ENCODE results near the gene CCDC33.

CCDC33 gene

DNA sequence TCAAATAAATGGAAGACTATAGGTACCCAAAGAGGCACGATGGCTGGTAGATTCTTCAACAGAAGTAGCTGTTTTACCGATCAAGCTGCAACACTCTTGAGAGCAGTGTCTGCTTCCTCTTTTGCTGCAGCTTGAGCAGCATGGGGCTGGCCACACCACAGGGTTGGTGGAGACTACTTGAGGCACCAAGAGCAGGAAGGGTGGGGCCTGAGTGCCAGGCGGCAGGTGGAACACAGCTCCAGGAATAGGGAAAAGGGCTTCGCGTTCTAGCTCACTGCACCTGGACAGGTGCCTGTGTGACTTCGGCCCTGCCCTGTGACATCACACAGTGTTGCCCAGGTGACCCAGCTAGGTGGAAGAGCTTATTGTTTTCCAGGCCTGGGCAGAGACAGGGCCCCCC lies at the start of gene CCDC33:
TSS of gene CCDC33 (plus strand) at position 365 of the 400 bp plus-strand sequence. CDS start 394 bp downstream, outside the sequence.
- no peak for DNase-seq

DNA sequence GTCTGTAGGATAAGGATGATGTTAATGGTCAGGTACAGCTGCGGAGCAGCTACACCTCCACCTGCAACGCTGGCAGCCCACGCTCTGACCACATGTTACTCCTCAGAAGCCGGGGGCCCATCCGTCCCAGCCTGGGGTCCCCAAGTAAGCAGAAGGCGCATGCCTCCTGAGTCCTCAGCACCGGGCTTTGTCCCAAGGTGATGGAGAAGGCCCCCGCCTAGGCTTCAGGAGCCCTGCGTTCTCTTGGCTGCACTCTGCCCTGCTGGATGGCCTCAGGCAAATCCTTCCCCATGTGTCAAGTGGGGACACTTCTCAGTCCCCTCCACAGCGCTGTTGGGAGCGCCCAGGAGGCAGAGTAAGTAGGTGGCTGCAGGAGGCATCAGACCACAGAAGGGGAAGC lies 47.9 kb upstream of the CCDC33 start:
- no peak for DNase-seq

DNA sequence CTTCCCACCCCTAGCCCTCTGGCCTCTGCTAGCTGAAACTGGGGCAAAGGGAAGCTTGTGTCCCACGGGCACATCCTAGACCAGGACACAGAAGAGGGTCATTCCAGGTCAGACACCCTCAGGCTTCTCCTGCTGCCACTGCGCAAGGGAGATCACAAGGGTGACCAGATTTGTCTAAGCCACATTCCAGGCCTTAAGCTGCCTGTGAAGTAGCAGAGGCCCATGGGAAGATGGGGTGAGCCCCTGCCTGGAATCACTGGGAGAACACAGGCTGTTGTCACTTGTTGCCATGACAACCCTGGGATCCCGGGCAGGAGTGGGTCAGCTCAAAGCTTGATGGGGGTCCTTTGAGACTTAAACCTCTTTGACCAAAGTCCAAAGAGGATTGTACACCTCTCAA lies 44.3 kb upstream of the CCDC33 start:
- DNase-seq: no peak

DNA sequence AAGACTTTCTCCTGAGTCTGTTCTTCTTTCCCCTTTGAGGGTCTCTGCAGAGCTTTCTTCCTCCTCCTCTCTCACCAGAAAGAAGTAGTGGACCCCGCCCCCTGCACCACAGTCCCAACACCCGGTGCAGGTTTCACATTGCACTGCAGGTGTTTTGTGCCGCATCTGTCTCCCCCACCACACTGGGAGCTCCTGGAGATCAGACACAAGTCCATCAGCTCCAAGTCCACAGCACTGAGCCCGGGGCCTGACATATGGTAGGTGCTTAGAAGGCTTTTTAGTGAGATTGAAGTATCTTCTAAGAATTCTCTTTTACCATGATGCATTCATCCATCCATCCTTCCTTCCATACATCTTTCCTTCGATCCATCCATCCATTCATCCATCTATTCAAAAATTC lies 43.4 kb upstream of the CCDC33 start:
- DNase-seq: no peak

DNA sequence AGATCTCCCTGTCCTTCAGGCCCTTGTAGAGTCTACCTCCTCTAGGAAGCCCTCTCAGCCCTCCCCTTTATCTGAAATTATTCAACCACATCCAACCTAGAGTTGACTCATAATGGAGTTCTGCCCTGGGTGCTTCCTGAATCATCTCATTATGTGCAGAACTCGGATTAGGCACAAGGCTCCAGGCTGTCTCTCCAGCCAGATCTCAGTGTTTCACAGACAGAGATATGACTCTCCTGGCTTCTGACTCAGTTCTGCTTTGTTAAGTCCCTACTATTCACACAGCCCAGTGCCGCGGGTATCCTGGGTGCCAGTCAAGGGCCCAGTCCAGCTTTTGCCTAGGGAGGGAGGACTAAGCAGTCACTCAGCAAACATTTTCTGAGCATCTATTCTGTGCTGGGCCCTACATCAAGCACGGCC lies 42.8 kb upstream of the CCDC33 start:
- DNase-seq: no peak

DNA sequence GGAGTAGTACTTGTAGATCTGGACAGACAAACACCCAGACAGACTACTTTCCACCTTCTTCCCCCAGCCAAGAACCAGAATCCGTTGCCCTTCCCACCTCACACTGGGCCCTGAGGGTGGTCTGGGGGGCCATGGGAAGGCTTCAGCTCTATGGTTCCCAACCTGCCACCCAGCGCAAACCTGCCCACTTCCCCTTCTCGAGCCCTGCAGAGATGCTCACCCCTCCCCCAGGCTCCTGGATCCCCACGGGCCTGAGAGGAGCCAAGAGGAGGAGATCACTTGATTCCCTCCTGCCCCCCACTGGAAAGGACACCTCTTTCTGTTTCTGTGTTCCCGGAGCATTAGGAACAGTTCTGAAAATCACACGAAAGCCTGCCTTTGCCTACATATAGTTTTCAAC lies 42.2 kb upstream of the CCDC33 start:
- no peak for DNase-seq

DNA sequence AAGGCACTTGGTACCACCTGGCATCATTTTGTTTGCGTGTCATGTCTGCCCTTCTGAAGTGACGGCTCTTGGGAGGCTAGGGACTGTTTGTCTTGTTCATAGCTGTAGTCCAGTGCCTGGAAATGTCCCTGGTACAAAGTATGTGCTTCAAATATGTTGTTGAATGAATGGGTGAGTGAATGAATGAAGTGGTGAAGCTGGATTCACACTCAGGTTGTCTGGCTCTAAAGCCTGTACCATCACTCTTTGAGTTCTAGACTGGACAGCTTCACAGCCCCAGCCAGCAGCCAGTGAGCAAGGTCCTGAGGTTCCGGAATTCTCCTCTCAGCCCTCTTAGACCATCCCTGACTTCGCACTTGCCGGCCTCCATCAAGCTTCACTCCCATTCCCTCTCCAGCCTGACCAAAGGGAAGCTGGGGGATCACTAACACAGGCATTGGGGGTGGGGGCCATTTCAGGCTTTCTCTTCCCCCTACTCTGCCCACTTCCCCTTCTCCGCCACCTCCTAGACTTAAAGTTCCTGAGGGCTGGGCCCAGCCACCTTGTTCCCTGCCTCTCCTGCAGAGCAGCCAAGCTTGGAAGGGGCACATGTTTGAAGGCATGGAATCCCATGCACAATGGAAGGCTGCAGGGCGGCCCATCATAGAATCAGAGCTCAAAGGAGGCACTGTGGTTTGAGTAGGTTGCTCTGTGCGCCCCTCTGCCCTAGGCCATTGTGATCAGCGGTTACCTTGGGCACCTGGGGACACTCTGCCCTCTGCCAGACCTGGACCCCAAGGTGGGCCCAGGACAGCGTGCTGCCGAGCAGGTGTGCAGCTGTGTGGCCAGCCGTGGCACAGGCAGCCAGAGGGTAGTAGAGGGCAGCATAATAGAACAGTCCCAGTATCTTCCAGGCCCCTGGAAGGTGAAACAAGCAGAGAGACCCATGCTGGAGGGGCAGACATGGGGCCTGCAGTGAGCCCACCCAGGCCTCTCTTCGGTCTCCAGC lies 41.3 kb upstream of the CCDC33 start:
- DNase-seq: no peak

DNA sequence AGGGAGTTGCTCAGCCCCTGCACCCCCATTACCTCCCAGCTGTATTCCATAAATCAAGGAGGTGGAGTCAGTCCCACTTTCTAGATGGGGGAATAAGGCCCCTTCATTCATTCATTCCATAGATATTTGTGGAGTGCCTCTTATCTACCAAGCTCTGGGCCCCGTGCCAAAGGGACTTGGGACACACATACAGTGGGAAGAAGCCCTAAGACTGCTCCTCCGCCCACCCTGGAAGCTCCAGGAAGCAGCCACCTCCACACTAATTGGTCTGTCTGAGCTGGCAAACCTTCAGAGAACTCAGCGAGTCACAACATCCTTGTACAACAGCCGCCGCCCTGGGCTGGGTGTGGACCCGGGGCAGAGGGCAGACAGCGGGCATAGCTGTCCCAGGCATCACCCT lies 40.0 kb upstream of the CCDC33 start:
- no peak for DNase-seq

DNA sequence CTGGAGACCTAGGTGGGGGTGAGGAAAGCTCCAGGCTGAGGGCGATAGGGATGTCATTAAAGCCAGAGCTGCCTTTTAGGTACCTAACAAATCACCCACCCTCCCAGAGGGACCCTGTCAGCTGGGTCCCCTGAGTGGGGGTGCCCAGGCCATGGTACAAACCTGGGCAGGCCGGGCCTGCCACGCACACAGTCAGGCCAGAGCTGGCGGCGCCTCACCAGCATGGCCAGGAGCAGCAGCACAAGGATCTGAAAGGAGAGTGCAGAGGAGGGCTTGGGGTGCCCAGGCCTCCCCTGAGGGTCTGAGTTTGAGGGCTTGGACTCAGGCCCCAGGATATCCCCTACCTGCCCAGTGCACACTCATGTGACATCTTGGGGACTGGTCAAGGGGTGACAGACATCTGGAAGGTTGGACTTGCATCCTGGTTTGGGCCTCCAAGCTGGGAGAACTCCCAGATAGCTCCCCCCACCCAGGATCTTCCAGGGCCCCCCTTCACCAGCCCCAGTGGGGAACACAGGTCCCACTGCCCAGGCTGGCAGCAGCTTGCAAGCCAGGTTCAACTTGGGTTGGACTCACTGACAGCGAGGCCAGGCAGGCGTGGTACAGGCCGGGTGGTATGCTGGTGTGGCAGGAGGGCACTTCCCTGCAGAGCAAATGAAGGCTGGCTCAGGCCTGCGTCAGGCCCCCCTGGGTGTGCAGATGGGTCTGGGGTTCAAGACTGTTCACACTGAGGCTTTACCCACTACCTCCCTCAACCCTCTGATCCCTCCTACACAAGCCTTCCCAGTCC lies 38.8 kb upstream of the CCDC33 start:
- DNase-seq: no peak

DNA sequence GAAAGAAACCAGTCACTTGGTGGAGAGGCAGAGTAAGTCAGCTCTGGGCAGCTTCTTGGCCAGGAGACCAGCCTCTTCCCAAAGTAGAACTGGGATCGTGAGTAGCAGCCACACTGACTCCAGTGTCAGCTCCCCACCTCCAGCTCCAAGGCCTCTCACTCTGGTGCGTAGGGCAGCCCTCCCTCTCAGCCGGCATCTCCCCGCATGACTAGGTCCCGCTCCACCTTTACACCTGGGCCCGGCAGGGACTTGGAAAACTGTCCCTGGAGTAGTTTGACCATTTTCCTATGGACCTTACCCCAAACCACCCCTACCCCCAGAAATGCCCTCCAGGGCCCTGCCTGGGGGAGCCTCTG lies 36.9 kb upstream of the CCDC33 start:
- DNase-seq: no peak

DNA sequence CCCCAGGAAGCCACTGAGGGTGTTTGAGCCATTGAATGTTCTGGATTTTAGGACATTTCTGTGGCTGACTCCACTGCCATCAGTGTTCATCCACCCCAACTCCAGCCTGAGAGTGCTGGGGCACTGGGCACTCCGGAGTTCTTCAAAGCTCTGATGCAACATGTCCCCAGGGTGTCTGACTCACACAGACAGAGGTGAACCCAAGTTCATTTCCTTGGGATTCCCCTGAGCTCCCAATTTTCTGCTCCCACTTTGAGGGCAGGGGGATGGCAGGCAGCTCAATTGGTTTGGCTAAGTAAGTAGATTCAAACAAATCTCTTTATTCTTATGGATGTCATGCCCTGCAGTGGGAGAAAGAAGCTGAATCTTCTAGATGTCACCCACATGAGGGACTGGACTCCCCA lies 35.7 kb upstream of the CCDC33 start:
- no peak for DNase-seq

DNA sequence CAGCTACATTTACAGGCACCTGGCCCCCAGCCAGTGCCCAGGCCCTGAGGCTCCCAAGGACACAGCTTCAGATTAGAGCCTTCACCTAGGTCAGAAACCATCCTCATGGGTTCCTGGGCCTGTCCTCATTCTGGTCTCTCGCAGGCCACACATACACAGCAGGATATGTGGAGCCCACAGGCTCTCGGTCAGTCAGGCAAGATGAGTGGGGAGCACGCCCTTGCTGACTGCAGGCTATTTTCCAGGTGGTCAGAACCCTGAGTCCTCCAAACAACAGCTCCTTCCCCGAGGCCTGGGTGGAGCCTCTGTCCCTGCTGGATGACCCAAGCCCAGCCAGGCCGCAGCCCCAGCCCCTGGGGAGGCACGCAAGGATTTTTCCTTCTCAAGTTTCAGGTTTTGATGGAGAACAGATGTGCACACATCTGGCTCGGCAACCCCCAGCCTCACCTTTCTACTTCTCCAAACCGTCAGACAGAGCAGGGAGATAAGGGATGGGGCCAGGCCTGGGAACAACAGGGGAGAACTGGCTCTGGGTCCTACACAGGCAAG lies 35.2 kb upstream of the CCDC33 start:
- no peak for DNase-seq

DNA sequence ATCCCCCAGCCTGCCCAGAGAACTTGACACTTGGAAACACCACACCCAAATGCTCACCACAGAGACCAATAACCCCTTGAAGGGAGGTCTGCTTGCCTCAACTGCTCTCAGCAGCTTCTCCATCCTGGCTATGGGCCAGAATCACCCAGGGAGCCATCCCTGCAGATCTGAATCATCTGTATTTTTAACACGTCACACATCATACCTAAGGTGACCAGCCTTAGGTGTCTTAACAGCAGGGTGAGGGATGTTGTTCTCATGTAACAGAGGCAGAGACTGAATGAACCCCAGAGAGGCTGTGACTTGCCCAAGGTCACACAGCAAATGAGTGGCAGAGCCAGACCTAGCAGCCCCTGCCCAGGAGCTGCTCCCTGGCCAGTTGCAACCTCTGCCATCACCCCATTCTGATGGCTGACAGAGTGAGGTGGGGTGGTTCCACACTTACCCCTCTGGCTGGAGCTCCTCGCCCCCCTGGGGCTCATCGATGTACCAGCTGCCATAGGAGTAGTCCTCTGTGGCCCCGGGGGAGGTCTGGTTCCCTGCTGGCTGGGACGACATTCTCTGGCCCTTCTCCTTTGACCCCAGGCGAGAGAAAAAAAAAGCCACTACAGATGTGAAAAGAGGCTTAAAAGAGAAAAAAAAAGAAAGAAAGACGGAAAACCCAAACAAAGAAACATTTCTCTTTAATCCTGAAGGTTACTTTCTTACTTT lies 34.3 kb upstream of the CCDC33 start:
- no peak for DNase-seq

DNA sequence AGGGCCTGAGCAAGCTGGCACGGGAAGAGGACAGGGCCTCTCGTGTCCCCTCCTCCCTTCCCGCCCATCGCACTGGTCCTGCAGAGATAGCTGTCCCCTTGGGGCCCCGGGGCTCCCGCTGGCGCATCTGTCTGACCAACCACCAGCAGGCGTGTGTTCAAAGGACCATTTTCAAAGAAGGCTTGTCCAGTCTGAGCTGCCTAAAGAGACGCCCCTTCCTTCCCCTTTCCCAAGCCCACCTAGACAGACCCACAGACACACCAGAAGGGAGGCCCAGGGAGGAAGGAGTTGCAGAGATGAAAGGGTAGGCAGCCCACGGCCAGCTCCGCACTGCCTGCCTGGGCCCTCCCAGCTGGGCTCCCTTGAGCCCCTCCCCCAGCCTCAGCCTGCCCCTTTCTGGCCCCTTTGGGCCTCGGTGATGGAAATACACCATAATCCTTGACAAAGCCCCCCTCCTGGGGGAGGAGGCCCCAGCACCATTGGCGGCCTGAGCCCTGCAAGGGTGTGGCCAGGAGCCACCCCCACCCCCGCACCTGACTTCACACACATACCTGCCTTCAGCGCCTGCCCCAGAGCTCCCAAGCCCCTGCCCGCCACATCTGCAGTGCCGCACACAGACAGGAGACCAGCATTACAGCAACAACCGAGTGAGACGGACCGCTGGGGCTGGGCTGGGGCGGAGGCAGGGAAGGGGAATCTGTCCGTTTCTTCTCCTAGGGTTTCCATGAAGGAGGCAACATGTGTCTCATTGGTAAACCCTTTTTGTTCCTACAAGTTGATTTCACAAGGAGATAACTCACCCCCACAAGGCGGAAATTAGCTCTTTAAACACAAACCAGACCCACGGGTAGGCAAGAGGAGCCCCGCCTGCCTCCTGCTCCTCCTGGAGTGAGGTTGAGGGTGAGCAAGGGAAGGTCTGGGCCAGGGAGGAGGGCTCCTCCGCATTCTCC lies 33.4 kb upstream of the CCDC33 start, which contains the start of gene STRA6:
TSS of gene STRA6 (minus strand) at position 336 of the 950 bp plus-strand sequence. CDS start 520 bp downstream, outside the sequence.
- no peak for DNase-seq

DNA sequence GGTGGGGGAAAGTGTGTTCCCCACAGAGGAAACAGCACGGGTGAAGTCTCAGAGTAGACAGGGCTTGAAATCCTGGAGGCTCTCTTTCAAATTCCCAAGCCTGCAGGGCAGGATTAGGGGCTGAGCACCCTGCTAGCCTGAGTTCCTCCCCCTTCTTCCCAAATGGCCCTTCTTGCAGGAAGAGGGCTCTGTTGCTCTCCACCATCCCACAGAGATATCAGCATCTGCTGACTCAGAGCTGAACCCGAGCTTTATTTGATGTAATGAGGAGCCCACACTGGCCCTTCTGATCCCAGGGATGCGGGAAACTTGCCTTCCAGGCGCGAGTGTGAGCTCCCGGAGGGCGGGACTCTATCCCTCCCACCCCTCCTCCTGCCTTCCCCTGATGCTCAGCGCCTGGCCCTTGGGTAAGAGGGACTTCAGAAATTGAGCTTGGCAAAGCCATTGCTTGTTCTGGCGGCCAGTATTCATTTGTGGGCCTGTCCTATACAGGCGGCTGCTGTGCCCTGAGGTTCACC lies 32.2 kb upstream of the CCDC33 start:
- DNase-seq: peak; percentile 38

DNA sequence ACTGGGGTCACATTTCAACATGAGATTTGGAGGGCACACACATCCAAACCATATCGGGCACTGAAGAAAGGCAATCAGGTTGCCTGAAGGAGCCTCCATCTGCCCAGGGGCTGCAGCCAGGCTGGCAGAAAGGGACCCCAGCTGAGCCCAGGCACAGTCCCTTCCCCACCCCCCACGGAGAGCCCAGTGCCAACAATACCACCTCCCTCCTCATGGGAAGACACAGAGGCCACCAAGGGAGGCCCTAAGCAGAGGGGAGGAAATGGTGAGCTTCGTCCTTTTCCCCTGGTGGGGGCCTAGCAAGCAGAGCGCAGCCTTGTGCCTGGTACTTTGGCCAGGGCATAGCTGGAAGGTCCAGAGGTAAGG lies 30.6 kb upstream of the CCDC33 start:
- no peak for DNase-seq

DNA sequence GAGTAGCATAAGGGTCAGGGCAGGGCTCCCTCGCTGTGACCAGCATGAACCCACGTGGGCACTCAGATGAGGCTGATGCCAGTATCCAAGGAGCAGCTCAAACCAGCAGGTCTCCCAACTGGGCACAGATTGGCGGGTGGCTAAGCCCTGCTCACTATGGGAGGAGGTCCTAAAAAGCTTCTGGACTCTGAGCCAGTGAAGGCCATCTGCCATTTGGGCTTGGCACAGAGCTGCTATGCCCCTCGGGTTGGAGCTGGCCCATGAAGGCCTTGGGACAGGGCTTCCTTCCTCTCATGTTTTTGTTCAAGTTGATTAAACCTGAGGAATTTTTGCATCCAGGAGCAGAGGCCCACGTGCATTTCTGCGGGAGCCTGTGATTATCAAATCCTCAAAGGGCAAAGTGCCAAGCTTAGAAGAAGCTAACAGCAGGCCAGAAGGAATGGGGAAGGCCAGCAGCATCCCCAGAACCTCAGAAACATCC lies 29.3 kb upstream of the CCDC33 start:
- no peak for DNase-seq

DNA sequence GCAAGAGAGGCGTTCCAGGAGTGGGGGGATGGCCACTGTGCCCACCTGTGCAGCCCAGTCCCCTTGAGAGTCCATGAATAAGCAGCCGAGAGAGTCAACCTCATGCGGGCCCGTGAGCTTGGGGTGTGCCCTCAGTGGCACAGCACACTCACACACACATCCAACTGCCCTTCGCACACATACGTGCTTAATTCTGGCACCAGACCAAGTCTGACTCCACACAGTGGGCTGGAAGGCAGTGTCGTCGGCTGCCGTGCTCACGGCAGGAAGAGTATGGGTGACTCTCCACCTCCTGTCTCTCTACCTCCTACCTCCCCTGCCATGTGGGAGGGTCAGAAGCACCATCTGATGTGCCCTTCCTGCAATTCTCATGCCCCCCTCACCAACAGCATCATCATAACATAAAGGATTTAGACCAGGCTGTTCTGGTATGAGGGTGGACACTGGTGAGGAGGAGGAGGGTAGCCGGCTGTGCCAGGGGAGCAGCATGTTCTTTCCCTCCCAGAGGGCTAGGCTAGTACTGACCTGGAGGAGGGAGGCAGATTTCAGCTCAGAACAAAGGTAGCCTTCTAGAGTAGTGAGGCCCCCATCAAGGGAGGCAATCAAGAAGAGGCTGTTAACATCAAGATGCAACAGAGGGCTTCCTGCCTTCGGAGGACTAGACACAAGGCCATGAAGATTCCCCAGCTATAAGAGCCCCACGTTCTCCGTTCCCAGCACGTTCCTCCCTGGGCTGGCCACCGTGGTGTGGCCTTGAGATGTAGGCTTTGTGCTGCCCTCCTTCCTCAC lies 28.3 kb upstream of the CCDC33 start:
- no peak for DNase-seq

DNA sequence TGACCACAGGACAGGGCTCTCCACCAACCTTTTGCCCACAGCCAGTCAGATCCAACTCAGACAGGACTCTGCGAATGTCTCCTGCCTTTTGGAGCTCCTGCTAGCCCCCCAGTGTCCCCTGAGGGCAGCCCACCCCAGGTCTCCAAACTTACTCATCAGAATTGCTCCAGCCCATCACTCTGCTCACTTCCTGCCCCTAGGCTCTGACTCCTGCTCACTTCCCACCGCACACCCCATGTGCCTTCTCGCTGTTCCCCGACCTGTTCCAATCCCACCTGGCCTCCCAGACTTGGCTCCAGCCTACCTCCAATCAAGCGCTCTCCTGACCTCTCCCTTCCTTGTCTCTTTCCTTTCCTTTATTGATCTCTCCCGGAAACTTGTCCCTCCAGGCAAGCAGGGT lies 27.6 kb upstream of the CCDC33 start:
- no peak for DNase-seq

DNA sequence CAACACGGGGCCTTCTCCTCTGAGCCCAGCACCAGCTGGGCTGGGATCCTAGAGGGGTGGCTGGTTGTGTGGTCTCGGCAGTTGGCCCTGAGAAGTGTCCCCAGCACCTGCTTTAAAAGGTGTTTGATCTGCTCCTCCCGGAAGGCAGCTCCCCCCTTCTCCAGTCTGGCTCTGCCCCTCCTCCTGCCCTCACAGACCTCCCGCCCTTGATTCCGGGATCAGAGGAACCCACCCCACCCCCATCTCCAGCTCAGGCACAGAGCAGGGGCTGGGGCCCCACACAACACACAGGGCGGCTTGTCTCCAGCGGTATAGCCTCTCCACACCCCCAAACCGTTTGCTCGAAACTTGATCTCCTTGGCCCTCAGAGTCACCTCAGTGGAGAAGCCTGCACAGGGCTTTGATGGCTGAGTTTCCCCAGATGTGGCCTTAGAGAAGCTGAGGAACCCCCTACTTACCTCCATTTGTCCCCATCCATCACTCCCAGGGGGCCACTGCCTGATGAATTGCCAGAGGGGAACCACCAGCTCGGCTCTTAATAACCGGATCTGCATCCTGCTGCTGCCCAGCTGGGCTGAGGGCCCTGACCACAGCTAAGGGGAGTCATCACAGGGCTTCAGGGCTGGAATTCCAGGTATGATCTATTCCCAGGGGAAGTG lies 27.1 kb upstream of the CCDC33 start:
- DNase-seq: no peak

Data from NCI-H524 treated with DMSO at 0.1 percent for 48 hours (cell line).